GM08714 (cell line): Measurements from ENCODE around the gene EPHA10.
A peak's percentile ranks its signal among the peaks of the same experiment; 100 is the strongest.
"Not testable (repeated sequence)": the region's sequence is repeated elsewhere in the genome, so short reads cannot be mapped to it uniquely, and the experiment has no call there.

ENCODE experiments used
- H3K4me3 ChIP-seq: fragments of 200-500 bp; sonication (Bioruptor generic); 2 replicates; pipeline ENCODE4 v1.5.1; 2014; ENCODE audit warnings: mild to moderate bottlenecking, low read length, inconsistent platforms
- ZNF274 ChIP-seq: IDR thresholded peaks from 2 replicates; pipeline ENCODE4 v1.6.1; 2012; ENCODE audit warnings: mild to moderate bottlenecking, low read depth, low read length

The EPHA10 gene

GRCh38 chr1:37761416-37762095 is 3.4 kb downstream of the EPHA10 start:
- no peak for TF ChIP-seq ZNF274
- no peak overlapping the region for H3K4me3 ChIP-seq

- no peak overlapping the region for H3K4me3 ChIP-seq
- no peak for TF ChIP-seq ZNF274
Observed at GRCh38 chr1:37759451-37759850, 5.5 kb downstream of the EPHA10 start.

- no peak overlapping the region for H3K4me3 ChIP-seq
- no peak for TF ChIP-seq ZNF274
Observed at GRCh38 chr1:37755951-37756560, 8.9 kb downstream of the EPHA10 start.

GRCh38 chr1:37755290-37755689 is 9.6 kb downstream of the EPHA10 start:
- H3K4me3 ChIP-seq, result no peak overlapping the region
- TF ChIP-seq ZNF274, result no peak

GRCh38 chr1:37753473-37754321 is 11.2 kb downstream of the EPHA10 start:
- no peak for TF ChIP-seq ZNF274
- no peak overlapping the region for H3K4me3 ChIP-seq

GRCh38 chr1:37752583-37753471 is 12.1 kb downstream of the EPHA10 start:
- peak overlapping the region; percentile 44; the same call in 1 of the 2 replicates for H3K4me3 ChIP-seq
- no peak for TF ChIP-seq ZNF274

GRCh38 chr1:37752213-37752582 is 12.7 kb downstream of the EPHA10 start:
- no peak for TF ChIP-seq ZNF274
- no peak overlapping the region for H3K4me3 ChIP-seq

GRCh38 chr1:37748565-37748964 is 16.4 kb downstream of the EPHA10 start:
- no peak overlapping the region for H3K4me3 ChIP-seq
- no peak for TF ChIP-seq ZNF274

GRCh38 chr1:37746806-37747205 is 18.1 kb downstream of the EPHA10 start:
- no peak for TF ChIP-seq ZNF274
- H3K4me3 ChIP-seq, result no peak overlapping the region

GRCh38 chr1:37741662-37742061 is 23.3 kb downstream of the EPHA10 start:
- no peak for TF ChIP-seq ZNF274
- no peak overlapping the region for H3K4me3 ChIP-seq

GRCh38 chr1:37741130-37741529 is 23.8 kb downstream of the EPHA10 start:
- no peak overlapping the region for H3K4me3 ChIP-seq
- TF ChIP-seq ZNF274, result no peak

- no peak overlapping the region for H3K4me3 ChIP-seq
- no peak for TF ChIP-seq ZNF274
Observed at GRCh38 chr1:37739222-37739621, 25.7 kb downstream of the EPHA10 start.

- H3K4me3 ChIP-seq, result not testable (repeated sequence)
Observed at GRCh38 chr1:37738619-37739018, 26.3 kb downstream of the EPHA10 start.

- not testable (repeated sequence) for H3K4me3 ChIP-seq
Observed at GRCh38 chr1:37737975-37738374, 26.9 kb downstream of the EPHA10 start.
